Stimulated activated memory B cell treated with anti-CD40 and anti-IgM and Interleukin-4, amounts not matched to agents 10 μg/mL and 1 μg/mL and 100 μg/mL, for 72 hours (primary cell): Measurements from ENCODE around the gene BMP10.
A peak's percentile ranks its signal among the peaks of the same experiment; 100 is the strongest.

Experiments
- ATAC-seq: fragments of 150-1000 bp; cut with Tn5 transposase; 2 replicates; pipeline ENCODE4 v1.10.0; 2021
- H3K27ac Mint-ChIP-seq: one replicate; pipeline ENCODE4 v1.8.0; 2022; ENCODE audit warnings: mild to moderate bottlenecking, mixed read lengths
- H3K27me3 Mint-ChIP-seq: one replicate; pipeline ENCODE4 v1.8.0; 2022; ENCODE audit warnings: mixed read lengths
- H3K36me3 Mint-ChIP-seq: one replicate; pipeline ENCODE4 v1.8.0; 2022; ENCODE audit warnings: mixed read lengths
- H3K4me1 Mint-ChIP-seq: one replicate; pipeline ENCODE4 v1.8.0; 2022; ENCODE audit warnings: mixed read lengths
- H3K4me3 Mint-ChIP-seq: one replicate; pipeline ENCODE4 v1.8.0; 2022; ENCODE audit warnings: mild to moderate bottlenecking, moderate library complexity, mixed read lengths
- H3K9me3 Mint-ChIP-seq: one replicate; pipeline ENCODE4 v1.8.0; 2022; ENCODE audit warnings: mixed read lengths

BMP10 gene

GRCh38 chr2:68871159-68871764 lies at the start of gene BMP10:
Gene BMP10, minus strand, starts transcription at chr2:68871397. Its CDS starts 39 bp downstream, at chr2:68871358.
- no peaks in the 10 kb centered on the region for H3K36me3 Mint-ChIP-seq
- H3K4me3 Mint-ChIP-seq = no peak within 1 kb of the TSS
- no peaks in the 10 kb centered on the region for H3K9me3 Mint-ChIP-seq
- no peak for ATAC-seq
- H3K27ac Mint-ChIP-seq = no peak within 1 kb of the TSS
- H3K27me3 Mint-ChIP-seq = no peaks in the 10 kb centered on the region
- no peaks in the 10 kb centered on the region for H3K4me1 Mint-ChIP-seq

DNA sequence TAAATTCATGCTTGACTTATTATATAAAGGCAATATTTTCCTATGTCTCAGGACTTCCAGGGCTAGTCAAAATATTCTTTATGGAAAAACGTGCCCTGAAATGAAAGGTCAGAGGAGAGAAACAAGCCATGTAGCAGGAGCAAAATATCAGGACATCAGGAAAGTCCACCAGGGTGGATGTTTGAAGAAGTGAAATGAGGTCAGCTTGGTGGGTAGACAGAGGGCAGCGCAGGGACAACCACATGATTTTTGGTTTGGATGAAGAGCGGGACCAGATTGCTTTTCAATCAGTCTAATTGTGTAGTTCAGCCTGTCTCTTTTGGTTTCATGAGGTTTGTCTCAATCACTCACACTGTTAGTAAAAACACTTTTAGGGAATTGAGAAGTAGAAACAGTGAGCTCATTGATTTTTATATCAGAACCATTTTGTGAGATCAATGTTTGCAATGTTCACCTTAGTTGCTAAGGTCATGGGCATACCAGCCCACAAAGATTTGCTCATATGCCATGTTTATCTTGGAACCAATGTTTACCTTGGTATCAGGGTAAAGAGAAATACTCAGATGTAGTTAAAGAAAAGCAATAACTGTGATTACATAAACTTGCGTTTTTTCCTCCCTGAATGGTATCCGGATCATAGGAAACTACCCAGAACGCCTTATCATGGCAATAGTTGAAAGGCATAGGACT lies 49.4 kb upstream of the BMP10 start:
- no peaks in the 10 kb centered on the region for H3K4me1 Mint-ChIP-seq
- ATAC-seq = no peak

DNA sequence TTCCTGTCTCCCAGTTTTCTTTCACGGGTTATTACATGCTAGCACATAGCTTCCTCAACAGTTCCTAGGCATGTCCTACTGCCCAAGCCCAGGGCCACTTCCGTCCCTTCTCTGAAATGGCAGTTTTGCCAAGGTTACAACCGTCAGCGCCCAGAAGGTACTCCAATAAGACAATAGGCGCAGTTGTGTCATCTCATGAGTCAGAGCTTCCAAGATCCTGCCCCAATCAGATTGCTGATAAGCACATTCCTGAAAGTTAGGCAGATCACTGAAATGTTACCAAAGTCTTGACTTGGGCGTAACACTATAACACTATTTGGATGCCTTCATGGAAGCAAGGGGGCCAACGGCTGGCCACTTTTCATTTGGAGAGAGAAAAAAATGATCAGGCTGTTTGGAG lies 47.3 kb upstream of the BMP10 start:
- ATAC-seq = no peak
- H3K4me3 Mint-ChIP-seq = no peak overlapping the region
- no peaks in the 10 kb centered on the region for H3K9me3 Mint-ChIP-seq
- no peaks in the 10 kb centered on the region for H3K27me3 Mint-ChIP-seq
- no peaks in the 10 kb centered on the region for H3K4me1 Mint-ChIP-seq
- H3K27ac Mint-ChIP-seq = no peak overlapping the region
- H3K36me3 Mint-ChIP-seq = no peaks in the 10 kb centered on the region

More for the DNA sequence above, 49.4 kb upstream of the BMP10 start:
- H3K27ac Mint-ChIP-seq = no peak overlapping the region
- no peak overlapping the region for H3K4me3 Mint-ChIP-seq
- H3K36me3 Mint-ChIP-seq = no peaks in the 10 kb centered on the region
- H3K27me3 Mint-ChIP-seq = no peaks in the 10 kb centered on the region
- no peaks in the 10 kb centered on the region for H3K9me3 Mint-ChIP-seq

GRCh38 chr2:68917034-68917718 lies 46.0 kb upstream of the BMP10 start:
- no peaks in the 10 kb centered on the region for H3K27me3 Mint-ChIP-seq
- H3K9me3 Mint-ChIP-seq = no peaks in the 10 kb centered on the region
- no peaks in the 10 kb centered on the region for H3K36me3 Mint-ChIP-seq
- H3K27ac Mint-ChIP-seq = no peak overlapping the region
- no peak overlapping the region for H3K4me3 Mint-ChIP-seq
- no peaks in the 10 kb centered on the region for H3K4me1 Mint-ChIP-seq
- no peak for ATAC-seq

- no peak for ATAC-seq
- no peak overlapping the region for H3K4me3 Mint-ChIP-seq
- H3K27ac Mint-ChIP-seq = no peak overlapping the region
- no peaks in the 10 kb centered on the region for H3K36me3 Mint-ChIP-seq
- H3K9me3 Mint-ChIP-seq = no peaks in the 10 kb centered on the region
- H3K4me1 Mint-ChIP-seq = no peaks in the 10 kb centered on the region
- no peaks in the 10 kb centered on the region for H3K27me3 Mint-ChIP-seq
Measured at GRCh38 chr2:68916226-68916625, 45.0 kb upstream of the BMP10 start.

GRCh38 chr2:68915393-68915792 lies 44.2 kb upstream of the BMP10 start:
- Mint-ChIP-seq H3K27me3 (no peaks in the 10 kb centered on the region), H3K4me1 (no peaks in the 10 kb centered on the region), H3K4me3 (no peak overlapping the region), H3K9me3 (no peaks in the 10 kb centered on the region), H3K27ac (no peak overlapping the region), H3K36me3 (no peaks in the 10 kb centered on the region)
- no peak for ATAC-seq

DNA sequence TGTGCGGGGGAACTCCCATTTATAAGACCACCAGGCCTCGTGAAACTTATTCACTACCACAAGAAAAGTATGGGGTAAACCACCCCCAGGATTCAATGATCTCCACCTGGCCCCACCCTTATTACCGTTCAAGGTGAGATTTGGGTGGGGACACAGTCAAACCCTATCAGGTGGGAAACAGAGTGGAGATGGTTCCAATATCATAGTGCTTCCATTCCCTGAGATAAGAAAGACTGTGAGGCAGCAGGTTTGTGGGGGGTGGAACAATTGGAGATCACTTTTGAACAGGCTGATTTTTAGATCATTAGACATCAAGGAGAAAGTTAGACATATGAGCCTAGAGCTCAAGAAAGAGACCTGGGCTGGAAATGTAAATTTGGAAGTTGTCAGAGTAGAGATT lies 42.2 kb upstream of the BMP10 start:
- Mint-ChIP-seq H3K36me3 (no peaks in the 10 kb centered on the region), H3K4me1 (peaks cover 19% of the 10 kb centered on the region), H3K4me3 (no peak overlapping the region), H3K27me3 (no peaks in the 10 kb centered on the region), H3K9me3 (no peaks in the 10 kb centered on the region), H3K27ac (no peak overlapping the region)
- no peak for ATAC-seq

DNA sequence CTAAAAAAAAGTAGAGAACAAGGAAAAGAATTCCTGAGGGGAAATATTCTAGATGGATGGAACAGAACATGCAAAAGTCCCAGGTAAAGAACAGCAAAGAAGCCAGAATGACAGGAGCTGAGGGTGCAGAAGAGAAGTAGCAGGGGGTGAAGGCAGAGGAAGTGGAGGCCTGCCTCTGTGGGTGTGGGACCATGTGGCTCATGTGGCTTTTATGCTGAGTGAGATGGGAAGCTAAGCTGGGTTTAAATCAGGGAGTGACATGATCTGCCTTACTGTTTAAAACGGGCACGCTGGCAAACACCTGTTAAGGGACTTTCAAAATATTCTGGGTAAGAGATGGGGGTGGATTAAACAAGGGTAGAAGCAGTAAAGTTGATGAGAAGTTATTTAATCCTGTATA lies 41.5 kb upstream of the BMP10 start:
- H3K9me3 Mint-ChIP-seq = no peaks in the 10 kb centered on the region
- no peaks in the 10 kb centered on the region for H3K27me3 Mint-ChIP-seq
- no peak overlapping the region for H3K4me3 Mint-ChIP-seq
- H3K4me1 Mint-ChIP-seq = peaks cover 25% of the 10 kb centered on the region
- no peaks in the 10 kb centered on the region for H3K36me3 Mint-ChIP-seq
- ATAC-seq = no peak
- no peak overlapping the region for H3K27ac Mint-ChIP-seq

DNA sequence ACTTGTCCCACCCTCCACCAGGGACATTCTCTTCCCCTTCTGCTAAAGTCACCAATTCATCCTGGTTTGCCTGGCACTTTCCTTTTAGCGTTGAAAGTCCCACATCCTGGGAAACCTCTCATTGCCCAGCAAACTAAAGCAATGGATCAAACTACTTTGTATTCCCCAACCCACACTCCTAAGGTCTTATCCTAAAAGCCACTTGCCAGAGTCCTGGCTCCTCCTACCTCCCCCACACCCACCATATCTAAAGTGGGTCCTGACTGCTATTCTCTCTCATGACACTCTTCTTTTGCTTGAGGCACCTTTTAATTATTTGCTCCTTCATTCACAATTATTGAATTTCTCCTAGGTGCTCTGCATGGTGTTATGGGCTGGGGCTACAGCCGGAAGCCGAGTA lies 40.9 kb upstream of the BMP10 start:
- no peaks in the 10 kb centered on the region for H3K27me3 Mint-ChIP-seq
- H3K27ac Mint-ChIP-seq = no peak overlapping the region
- peaks cover 30% of the 10 kb centered on the region for H3K4me1 Mint-ChIP-seq
- no peaks in the 10 kb centered on the region for H3K36me3 Mint-ChIP-seq
- no peak for ATAC-seq
- H3K9me3 Mint-ChIP-seq = no peaks in the 10 kb centered on the region
- H3K4me3 Mint-ChIP-seq = no peak overlapping the region

DNA sequence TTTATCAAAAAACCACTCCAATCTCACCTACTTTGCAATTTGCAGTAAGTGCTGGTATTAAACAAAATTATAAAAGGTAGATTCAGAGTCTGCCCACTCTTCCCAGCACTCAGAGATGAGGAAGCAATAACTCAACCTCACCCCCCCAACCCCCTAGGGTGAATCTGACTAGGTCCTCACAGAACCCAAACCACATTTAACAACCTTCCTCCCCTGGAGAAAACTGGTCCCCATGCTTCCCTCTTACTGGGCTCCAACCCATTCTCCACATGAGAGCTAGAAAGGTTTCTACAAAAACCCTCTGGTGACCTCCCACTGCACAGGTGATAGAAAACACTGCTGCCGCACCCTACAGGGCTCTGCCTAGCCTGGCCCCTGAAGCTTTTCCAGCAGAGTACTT lies 40.5 kb upstream of the BMP10 start:
- no peaks in the 10 kb centered on the region for H3K27me3 Mint-ChIP-seq
- peaks cover 30% of the 10 kb centered on the region for H3K4me1 Mint-ChIP-seq
- H3K4me3 Mint-ChIP-seq = no peak overlapping the region
- ATAC-seq = no peak
- no peaks in the 10 kb centered on the region for H3K36me3 Mint-ChIP-seq
- H3K27ac Mint-ChIP-seq = no peak overlapping the region
- H3K9me3 Mint-ChIP-seq = no peaks in the 10 kb centered on the region

- Mint-ChIP-seq H3K27ac (no peak overlapping the region), H3K9me3 (no peaks in the 10 kb centered on the region), H3K36me3 (no peaks in the 10 kb centered on the region), H3K4me1 (peaks cover 30% of the 10 kb centered on the region), H3K4me3 (no peak overlapping the region), H3K27me3 (no peaks in the 10 kb centered on the region)
- no peak for ATAC-seq
Measured at GRCh38 chr2:68911246-68911645, 40.0 kb upstream of the BMP10 start.

DNA sequence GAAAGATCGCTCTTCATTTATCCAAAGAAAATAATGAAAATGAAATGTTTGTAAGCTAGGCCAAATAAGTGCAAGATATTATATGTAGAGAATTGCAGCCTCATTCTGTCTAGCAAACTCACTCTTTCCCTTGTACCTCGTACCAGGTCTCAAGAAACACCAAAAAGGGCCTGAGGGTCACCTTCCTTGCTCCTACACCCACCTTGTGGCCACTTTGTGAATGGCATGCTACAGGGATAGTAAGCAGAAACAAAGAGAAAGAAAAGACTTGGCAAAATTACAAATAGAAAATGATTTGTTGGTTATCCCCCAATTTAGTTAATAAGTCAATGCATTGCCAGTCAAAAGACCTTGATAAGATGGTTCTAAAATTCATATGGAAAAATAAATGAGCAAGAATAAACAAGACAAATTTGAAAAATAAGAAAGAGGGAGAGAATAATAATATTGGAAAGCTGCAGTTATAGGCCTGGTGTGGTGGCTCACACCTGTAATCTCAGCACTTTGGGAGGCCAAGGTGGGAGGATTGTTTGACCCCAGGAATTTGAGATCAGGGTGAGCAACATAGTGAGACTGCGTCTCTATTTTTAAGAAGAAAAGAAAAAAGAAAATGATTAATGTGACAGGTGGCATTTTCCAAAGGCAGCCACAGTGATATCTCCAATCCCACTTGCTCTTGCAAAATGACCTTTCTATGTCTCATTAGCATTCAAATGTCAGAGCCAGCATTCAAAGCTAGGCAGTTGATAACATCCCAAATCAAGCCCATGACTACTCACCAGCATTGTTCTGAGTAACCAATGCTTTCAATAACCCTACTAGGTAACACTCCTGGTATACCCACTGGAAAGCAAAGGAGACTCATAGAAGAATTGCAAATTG lies 38.8 kb upstream of the BMP10 start:
- Mint-ChIP-seq H3K9me3 (no peaks in the 10 kb centered on the region), H3K27me3 (no peaks in the 10 kb centered on the region), H3K36me3 (no peaks in the 10 kb centered on the region), H3K4me1 (peaks cover 36% of the 10 kb centered on the region), H3K27ac (peak overlapping the region; percentile 94), H3K4me3 (no peak overlapping the region)
- ATAC-seq = peak; percentile 35

- Mint-ChIP-seq H3K4me1 (peaks cover 45% of the 10 kb centered on the region), H3K27me3 (no peaks in the 10 kb centered on the region), H3K9me3 (no peaks in the 10 kb centered on the region), H3K27ac (peak overlapping the region; percentile 94), H3K36me3 (no peaks in the 10 kb centered on the region), H3K4me3 (peak overlapping the region; percentile 49)
- ATAC-seq = peak; percentile 99
Measured at GRCh38 chr2:68908392-68908970, 37.3 kb upstream of the BMP10 start.

DNA sequence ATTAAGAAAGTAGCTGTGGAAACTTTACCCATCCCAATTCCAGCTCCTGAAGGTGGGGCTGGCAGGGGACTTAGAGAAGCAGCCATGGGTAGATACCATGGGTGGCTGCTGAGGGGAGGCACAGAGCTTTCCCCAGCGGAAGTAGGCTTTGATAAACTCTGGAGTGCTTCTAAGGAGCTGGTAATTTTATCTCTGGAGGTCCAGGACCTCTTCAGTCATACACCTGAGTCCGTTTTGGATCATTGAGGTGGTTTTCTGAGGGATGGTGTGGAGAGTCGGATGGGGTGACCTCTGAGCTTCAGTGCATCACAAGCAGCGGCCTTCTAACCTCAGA lies 36.7 kb upstream of the BMP10 start:
- H3K4me1 Mint-ChIP-seq = peaks cover 50% of the 10 kb centered on the region
- peak; percentile 57 for ATAC-seq
- peak overlapping the region; percentile 94 for H3K27ac Mint-ChIP-seq
- peak overlapping the region; percentile 4 for H3K4me3 Mint-ChIP-seq
- no peaks in the 10 kb centered on the region for H3K36me3 Mint-ChIP-seq
- peaks cover 2% of the 10 kb centered on the region for H3K9me3 Mint-ChIP-seq
- no peaks in the 10 kb centered on the region for H3K27me3 Mint-ChIP-seq
